NCI-H128 (cell line): ENCODE measurements around the gene XDH.

Experiments
- DNase-seq: peaks from one replicate; lab custom pipeline; 2025; ENCODE audit not compliant: unreplicated experiment; lab: John Stamatoyannopoulos, UW

The XDH gene

GRCh38 chr2:31286961-31287550, 127.5 kb downstream of the XDH start:
- DNase-seq: no peak

GRCh38 chr2:31286230-31286629, 128.3 kb downstream of the XDH start:
- no peak for DNase-seq
